Measurements from ENCODE around the gene LYL1. TPM values are rescaled to one million over a fixed set of nuclear protein-coding genes. Genes with fewer than 3 reads are reported as not detected.

The LYL1 gene
- total and polyA plus RNA-seq, 2 of the 13 experiments (the other 11 are each of a cell fraction or from before 2014, with no cell fraction given) = 0.75 to 0.92 TPM

DNA sequence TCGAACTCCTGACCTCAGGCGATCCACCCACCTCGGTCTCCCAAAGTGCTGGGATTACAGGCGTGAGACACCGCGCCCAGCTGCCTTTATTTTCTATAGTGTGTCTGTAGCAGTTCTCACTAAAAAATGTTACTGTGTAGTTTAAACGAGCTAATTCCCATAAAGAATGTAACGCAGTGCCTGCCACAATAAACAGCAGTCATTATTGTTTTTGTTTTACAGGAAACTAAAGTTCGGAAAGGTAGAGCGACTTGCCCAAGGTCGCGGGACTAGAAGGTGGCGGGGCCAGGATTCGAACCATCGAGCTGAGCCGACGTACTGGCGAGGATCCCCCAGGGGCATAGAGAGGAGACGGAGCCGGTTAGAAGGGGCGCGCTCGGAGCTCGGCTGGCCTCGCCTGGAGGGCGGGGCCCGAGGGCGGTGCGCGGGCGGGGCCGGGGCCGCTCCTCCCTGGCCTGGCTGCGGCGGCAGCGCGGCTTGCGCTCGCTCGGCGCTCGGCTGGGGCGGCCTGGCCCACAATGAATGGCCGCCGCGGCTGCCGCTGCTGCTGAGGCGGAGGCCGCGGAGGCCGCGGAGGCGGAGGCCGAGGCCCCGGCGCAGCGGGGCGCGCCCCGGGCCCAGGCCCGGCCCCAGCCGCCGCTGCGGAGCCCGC is 15.2 kb upstream of the LYL1 start, which contains the start of gene NACC1 (continued):
- TF ChIP-seq, protein P1, sequence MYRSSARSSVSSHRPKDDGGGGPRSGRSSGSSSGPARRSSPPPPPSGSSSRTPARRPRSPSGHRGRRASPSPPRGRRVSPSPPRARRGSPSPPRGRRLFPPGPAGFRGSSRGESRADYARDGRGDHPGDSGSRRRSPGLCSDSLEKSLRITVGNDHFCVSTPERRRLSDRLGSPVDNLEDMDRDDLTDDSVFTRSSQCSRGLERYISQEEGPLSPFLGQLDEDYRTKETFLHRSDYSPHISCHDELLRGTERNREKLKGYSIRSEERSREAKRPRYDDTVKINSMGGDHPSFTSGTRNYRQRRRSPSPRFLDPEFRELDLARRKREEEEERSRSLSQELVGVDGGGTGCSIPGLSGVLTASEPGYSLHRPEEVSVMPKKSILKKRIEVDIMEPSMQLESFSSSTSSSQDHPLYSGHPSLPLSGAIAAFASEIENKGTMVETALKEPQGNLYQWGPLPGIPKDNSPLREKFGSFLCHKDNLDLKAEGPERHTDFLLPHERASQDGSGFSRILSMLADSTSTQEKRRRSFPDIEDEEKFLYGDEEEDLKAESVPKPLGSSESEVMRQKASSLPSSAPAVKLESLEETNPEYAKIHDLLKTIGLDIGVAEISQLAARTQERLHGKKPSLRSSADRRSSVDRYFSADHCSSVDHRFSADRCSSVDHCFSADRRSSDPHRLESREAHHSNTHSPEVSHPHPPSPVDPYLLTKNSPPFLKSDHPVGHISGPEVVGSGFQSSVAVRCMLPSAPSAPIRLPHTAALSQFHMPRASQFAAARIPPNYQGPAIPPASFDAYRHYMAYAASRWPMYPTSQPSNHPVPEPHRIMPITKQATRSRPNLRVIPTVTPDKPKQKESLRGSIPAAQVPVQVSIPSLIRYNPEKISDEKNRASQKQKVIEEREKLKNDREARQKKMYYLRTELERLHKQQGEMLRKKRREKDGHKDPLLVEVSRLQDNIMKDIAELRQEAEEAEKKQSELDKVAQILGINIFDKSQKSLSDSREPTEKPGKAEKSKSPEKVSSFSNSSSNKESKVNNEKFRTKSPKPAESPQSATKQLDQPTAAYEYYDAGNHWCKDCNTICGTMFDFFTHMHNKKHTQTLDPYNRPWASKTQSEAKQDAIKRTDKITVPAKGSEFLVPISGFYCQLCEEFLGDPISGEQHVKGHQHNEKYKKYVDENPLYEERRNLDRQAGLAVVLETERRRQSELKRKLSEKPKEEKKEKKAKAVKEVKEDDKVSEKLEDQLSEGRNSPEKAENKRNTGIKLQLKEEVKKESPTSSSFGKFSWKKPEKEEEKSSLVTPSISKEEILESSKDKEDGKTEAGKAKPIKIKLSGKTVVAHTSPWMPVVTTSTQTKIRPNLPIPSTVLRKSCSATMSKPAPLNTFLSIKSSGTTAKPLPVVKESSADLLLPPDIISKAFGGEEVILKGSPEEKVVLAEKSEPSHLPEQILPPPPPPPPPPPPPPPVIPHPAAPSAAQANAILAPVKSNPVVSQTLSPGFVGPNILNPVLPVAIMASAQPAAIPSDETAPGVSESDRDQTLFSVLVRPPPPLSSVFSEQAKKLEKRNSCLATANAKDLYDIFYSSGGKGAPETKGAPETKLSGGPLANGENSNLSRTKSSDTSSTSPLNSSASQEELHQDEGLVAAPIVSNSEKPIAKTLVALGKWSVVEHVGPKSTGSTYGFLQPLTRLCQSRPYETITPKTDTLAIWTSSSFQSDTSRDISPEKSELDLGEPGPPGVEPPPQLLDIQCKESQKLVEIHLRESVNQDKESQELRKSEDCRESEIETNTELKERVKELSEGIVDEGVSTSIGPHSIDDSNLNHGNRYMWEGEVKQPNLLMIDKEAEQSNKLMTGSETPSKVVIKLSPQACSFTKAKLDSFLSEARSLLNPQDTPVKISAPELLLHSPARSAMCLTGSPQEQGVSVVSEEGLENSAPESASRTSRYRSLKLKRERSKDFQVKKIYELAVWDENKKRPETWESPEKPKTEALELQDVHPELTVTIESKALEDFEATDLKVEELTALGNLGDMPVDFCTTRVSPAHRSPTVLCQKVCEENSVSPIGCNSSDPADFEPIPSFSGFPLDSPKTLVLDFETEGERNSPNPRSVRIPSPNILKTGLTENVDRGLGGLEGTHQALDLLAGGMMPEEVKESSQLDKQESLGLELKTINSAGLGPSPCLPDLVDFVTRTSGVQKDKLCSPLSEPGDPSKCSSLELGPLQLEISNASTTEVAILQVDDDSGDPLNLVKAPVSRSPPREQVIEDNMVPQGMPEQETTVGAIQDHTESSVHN (CRISPR knock-in tag; IDR thresholded peaks at IDR 0.05) = no peak
- TF ChIP-seq PRMT3 (CRISPR knock-in tag; IDR thresholded peaks at IDR 0.05; ENCODE audit: borderline replicate concordance, low read depth) (peak; percentile 48; the same call in 1 of the 2 replicates), CERS6 (CRISPR knock-in tag; IDR thresholded peaks at IDR 0.05) (no peak), HDAC2 (CRISPR knock-in tag; IDR thresholded peaks at IDR 0.05) (peak; percentile 46; the same call in 1 of the 2 replicates), EEA1 (CRISPR knock-in tag; IDR thresholded peaks at IDR 0.05; ENCODE audit: borderline replicate concordance) (no peak), SOX13 (IDR thresholded peaks at IDR 0.05) (no peak), SOX13 (CRISPR knock-in tag; conservative IDR thresholded peaks at IDR 0.05 in 1 of 2, IDR thresholded peaks at IDR 0.05 in 1 of 2) (0 out of 4 replicates have a peak, but pooled peaks of 1 of the 2 experiments have one; percentile 30), NCOA5 (CRISPR knock-in tag; IDR thresholded peaks at IDR 0.05) (no peak), JARID2 (CRISPR knock-in tag; IDR thresholded peaks at IDR 0.05; ENCODE audit: insufficient replicate concordance) (no peak), ZNF644 (CRISPR knock-in tag; IDR thresholded peaks at IDR 0.05; ENCODE audit: low read depth) (no peak), ZNF549 (CRISPR knock-in tag; IDR thresholded peaks at IDR 0.05) (no peak), MTA1 (CRISPR knock-in tag; IDR thresholded peaks at IDR 0.05; ENCODE audit: borderline replicate concordance) (no peak), YEATS2 (CRISPR knock-in tag; IDR thresholded peaks at IDR 0.05; ENCODE audit: borderline replicate concordance) (peak; percentile 21; the same call in 1 of the 2 replicates), ZNF678 (CRISPR knock-in tag; IDR thresholded peaks at IDR 0.05) (no peak), HCFC1 (IDR thresholded peaks at IDR 0.05; ENCODE audit: low read depth, low read length) (peak; percentile 44; the same call in 1 of the 2 replicates), ADNP (CRISPR knock-in tag; IDR thresholded peaks at IDR 0.05) (peak; percentile 95), SMAD3 (CRISPR knock-in tag; IDR thresholded peaks at IDR 0.05) (no peak), ZNF121 (CRISPR knock-in tag; IDR thresholded peaks at IDR 0.05) (peak; percentile 81), SAP130 (CRISPR knock-in tag; IDR thresholded peaks at IDR 0.05; ENCODE audit: low read depth) (peak; percentile 77), NCOA1 (CRISPR knock-in tag; IDR thresholded peaks at IDR 0.05) (no peak), SP2 (CRISPR knock-in tag; IDR thresholded peaks at IDR 0.05) (no peak), TBX2 (CRISPR knock-in tag; IDR thresholded peaks at IDR 0.05; ENCODE audit: borderline replicate concordance) (no peak), SP1 (IDR thresholded peaks at IDR 0.05) (no peak), SP1 (CRISPR knock-in tag; IDR thresholded peaks at IDR 0.05) (peak; percentile 92)
